Neural cell (in vitro differentiated cells): ENCODE data around the gene MAP3K20. TPM values are rescaled to one million over a fixed set of nuclear protein-coding genes. Genes with fewer than 3 reads are reported as not detected.

Experiments used
- H2AFZ ChIP-seq: fragments of 200-600, 300-800 bp; sonication (generic), shearing (Covaris generic); 2 replicates; pipeline ENCODE4 v1.6.0; 2014; ENCODE audit warnings: low read depth, mild to moderate bottlenecking, antibody characterized with exemption, low read length, moderate library complexity
- H3F3A ChIP-seq: fragments of 200-600 bp; shearing (Covaris generic); 2 replicates; pipeline ENCODE4 v1.6.1; 2016; ENCODE audit warnings: mild to moderate bottlenecking, moderate library complexity, mixed read lengths, antibody characterized with exemption, low read length; ENCODE audit not compliant: insufficient read depth, poor library complexity, severe bottlenecking
- H3K27ac ChIP-seq: fragments of 200-600, 300-800 bp; sonication (generic), shearing (Covaris generic); 2 replicates; pipeline ENCODE4 v1.5.1; 2014; ENCODE audit warnings: mild to moderate bottlenecking, low read length, moderate library complexity
- H3K27me3 ChIP-seq: fragments of 300-800, 200-600 bp; sonication (generic), shearing (Covaris generic); 2 replicates; pipeline ENCODE4 v1.6.0; 2014; ENCODE audit warnings: mild to moderate bottlenecking, low read depth, low read length, moderate library complexity; ENCODE audit not compliant: insufficient read depth
- H3K36me3 ChIP-seq: fragments of 300-800, 200-600 bp; sonication (generic), shearing (Covaris generic); 2 replicates; pipeline ENCODE4 v1.5.1; 2014; ENCODE audit warnings: mild to moderate bottlenecking, antibody characterized with exemption, low read length, moderate library complexity; ENCODE audit not compliant: insufficient read depth
- H3K4me2 ChIP-seq: fragments of 300-800, 200-600 bp; sonication (generic), shearing (Covaris generic); 2 replicates; pipeline ENCODE4 v1.6.0; 2014; ENCODE audit warnings: mild to moderate bottlenecking, low read length
- H3K4me3 ChIP-seq: fragments of 300-800, 200-600 bp; sonication (generic), shearing (Covaris generic); 2 replicates; pipeline ENCODE4 v1.5.1; 2014; ENCODE audit warnings: mild to moderate bottlenecking, low read length, moderate library complexity
- H3K79me2 ChIP-seq: fragments of 200-600 bp; shearing (Covaris generic); replicated peaks from 2 replicates; pipeline ENCODE4 v1.6.0; 2014; ENCODE audit warnings: mild to moderate bottlenecking, low read length, moderate library complexity; ENCODE audit not compliant: insufficient read depth
- H3K9ac ChIP-seq: fragments of 300-800, 200-600 bp; sonication (generic), shearing (Covaris generic); 2 replicates; pipeline ENCODE4 v1.6.1; 2016; ENCODE audit warnings: mild to moderate bottlenecking, low read length, mixed read lengths
- H3K9me2 ChIP-seq: fragments of 200-600 bp; shearing (Covaris generic); 2 replicates; pipeline ENCODE4 v1.6.1; 2016; ENCODE audit warnings: mild to moderate bottlenecking, low read length, mixed read lengths; ENCODE audit not compliant: insufficient read depth
- H3K9me3 ChIP-seq: fragments of 200-600, 300-800 bp; sonication (generic), shearing (Covaris generic); 2 replicates; pipeline ENCODE4 v1.6.1; 2016; ENCODE audit warnings: mild to moderate bottlenecking, mixed run types, low read length, moderate library complexity, mixed read lengths
- H4K20me1 ChIP-seq: fragments of 200-600 bp; shearing (Covaris generic); 2 replicates; pipeline ENCODE4 v1.6.1; 2016; ENCODE audit warnings: mild to moderate bottlenecking, mixed run types; ENCODE audit not compliant: insufficient read depth
- EP300 ChIP-seq: fragments of 450-650 bp; conservative IDR thresholded peaks from 2 replicates; pipeline ENCODE4 v1.6.1; 2014; ENCODE audit warnings: antibody characterized with exemption, mild to moderate bottlenecking, moderate library complexity; ENCODE audit not compliant: poor library complexity, severe bottlenecking
- EZH2 ChIP-seq: fragments of 200-600, 300-800 bp; shearing (Covaris generic), sonication (generic); IDR thresholded peaks from 2 replicates; pipeline ENCODE4 v1.6.1; 2014; ENCODE audit warnings: antibody characterized with exemption, low read length, borderline replicate concordance, mild to moderate bottlenecking; ENCODE audit not compliant: insufficient read depth, poor library complexity, severe bottlenecking
- MXI1 ChIP-seq: fragments of 450-650 bp; conservative IDR thresholded peaks from 2 replicates; pipeline ENCODE4 v1.6.1; 2014; ENCODE audit warnings: antibody characterized with exemption, mild to moderate bottlenecking; ENCODE audit not compliant: poor library complexity, severe bottlenecking
- POLR2AphosphoS5 ChIP-seq: IDR thresholded peaks from 2 replicates; pipeline ENCODE4 v1.6.1; 2012
- RAD21 ChIP-seq: fragments of 450-650 bp; conservative IDR thresholded peaks from 2 replicates; pipeline ENCODE4 v1.6.1; 2014; ENCODE audit warnings: antibody characterized with exemption, mild to moderate bottlenecking, moderate library complexity
- SMC3 ChIP-seq: fragments of 450-650 bp; conservative IDR thresholded peaks from 2 replicates; pipeline ENCODE4 v1.6.1; 2014; ENCODE audit warnings: antibody characterized with exemption, mild to moderate bottlenecking, moderate library complexity; ENCODE audit not compliant: poor library complexity
- TAF1 ChIP-seq: IDR thresholded peaks from 2 replicates; pipeline ENCODE4 v1.6.1; 2012; ENCODE audit warnings: low read depth
- polyA plus RNA-seq: library from polyadenylated mRNA; depleted of rRNA; stranded (reverse); fragments of >200 nt; gene quantifications from 2 replicates; pipeline ENCODE4 v1.2.3, GENCODE V29; 2014
- TF ChIP-seq, protein P1 (sequence below): fragments of 450-650 bp; IDR thresholded peaks from 2 replicates; pipeline ENCODE4 v1.5.1; 2014; ENCODE audit warnings: antibody characterized with exemption, mild to moderate bottlenecking, moderate library complexity; ENCODE audit not compliant: poor library complexity, severe bottlenecking
- TF ChIP-seq, protein P2 (sequence below): IDR thresholded peaks from 2 replicates; pipeline ENCODE4 v1.6.1; 2012; ENCODE audit warnings: borderline replicate concordance

Gene MAP3K20
- polyA plus RNA-seq, 1 donor from 2014 or later, result 0.48 TPM

DNA sequence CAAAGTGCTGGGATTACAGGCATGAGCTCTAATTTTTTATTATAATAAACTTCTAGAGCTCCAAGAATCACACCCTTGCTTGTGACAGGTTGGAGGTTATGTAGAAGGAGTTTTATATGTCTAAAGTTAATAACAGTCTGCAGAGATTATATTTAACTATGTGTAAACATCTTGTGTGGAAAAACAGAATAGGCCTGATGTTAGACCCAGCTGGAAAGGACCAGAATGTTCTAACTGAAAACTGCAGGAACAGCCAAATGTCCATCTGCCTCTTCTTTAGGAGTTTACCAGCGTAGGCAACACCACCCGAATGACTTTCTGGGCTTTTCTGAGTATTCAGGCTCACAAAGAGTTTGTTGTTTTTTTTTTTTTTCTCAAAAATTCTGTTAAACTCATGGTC lies 211.9 kb downstream of the MAP3K20 start (continued):
- TF ChIP-seq, protein P1, sequence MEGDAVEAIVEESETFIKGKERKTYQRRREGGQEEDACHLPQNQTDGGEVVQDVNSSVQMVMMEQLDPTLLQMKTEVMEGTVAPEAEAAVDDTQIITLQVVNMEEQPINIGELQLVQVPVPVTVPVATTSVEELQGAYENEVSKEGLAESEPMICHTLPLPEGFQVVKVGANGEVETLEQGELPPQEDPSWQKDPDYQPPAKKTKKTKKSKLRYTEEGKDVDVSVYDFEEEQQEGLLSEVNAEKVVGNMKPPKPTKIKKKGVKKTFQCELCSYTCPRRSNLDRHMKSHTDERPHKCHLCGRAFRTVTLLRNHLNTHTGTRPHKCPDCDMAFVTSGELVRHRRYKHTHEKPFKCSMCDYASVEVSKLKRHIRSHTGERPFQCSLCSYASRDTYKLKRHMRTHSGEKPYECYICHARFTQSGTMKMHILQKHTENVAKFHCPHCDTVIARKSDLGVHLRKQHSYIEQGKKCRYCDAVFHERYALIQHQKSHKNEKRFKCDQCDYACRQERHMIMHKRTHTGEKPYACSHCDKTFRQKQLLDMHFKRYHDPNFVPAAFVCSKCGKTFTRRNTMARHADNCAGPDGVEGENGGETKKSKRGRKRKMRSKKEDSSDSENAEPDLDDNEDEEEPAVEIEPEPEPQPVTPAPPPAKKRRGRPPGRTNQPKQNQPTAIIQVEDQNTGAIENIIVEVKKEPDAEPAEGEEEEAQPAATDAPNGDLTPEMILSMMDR, result no peak
- TF ChIP-seq SMC3 (no peak), RAD21 (no peak)

DNA sequence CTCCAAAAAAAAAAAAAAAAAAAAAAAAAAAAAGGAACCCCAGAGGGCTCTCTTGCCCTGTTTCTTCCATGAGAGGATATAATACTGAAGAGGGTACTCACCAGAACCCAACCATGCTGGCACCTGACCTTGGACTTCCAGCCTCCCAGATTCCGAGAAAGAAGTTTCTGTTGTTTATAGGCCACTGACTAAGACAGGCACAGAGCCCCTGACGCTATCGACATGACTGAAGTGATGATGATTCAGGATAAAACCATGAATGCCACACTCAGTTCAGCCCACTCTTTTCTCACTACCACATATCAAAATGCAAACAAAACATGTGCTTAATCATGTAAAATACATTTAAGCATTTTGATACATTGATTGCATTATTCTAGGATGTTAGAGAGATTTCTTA lies 212.9 kb downstream of the MAP3K20 start:
- Histone ChIP-seq H3K9me2 (no peaks in the 10 kb centered on the region), H3K9ac (no peak overlapping the region), H3K79me2 (no peaks in the 10 kb centered on the region), H3K27me3 (no peaks in the 10 kb centered on the region), H3K9me3 (peaks cover 2% of the 10 kb centered on the region), H3F3A (no peaks in the 10 kb centered on the region), H3K27ac (no peak overlapping the region), H4K20me1 (no peaks in the 10 kb centered on the region), H3K4me2 (no peak overlapping the region), H3K4me3 (no peak overlapping the region), H3K36me3 (no peaks in the 10 kb centered on the region), H2AFZ (no peak overlapping the region)
- TF ChIP-seq MXI1, result no peak
- TF ChIP-seq, protein P1, result no peak
- no peak for TF ChIP-seq RAD21
- TF ChIP-seq POLR2AphosphoS5, result no peak
- no peak for TF ChIP-seq EZH2
- TF ChIP-seq, protein P2, sequence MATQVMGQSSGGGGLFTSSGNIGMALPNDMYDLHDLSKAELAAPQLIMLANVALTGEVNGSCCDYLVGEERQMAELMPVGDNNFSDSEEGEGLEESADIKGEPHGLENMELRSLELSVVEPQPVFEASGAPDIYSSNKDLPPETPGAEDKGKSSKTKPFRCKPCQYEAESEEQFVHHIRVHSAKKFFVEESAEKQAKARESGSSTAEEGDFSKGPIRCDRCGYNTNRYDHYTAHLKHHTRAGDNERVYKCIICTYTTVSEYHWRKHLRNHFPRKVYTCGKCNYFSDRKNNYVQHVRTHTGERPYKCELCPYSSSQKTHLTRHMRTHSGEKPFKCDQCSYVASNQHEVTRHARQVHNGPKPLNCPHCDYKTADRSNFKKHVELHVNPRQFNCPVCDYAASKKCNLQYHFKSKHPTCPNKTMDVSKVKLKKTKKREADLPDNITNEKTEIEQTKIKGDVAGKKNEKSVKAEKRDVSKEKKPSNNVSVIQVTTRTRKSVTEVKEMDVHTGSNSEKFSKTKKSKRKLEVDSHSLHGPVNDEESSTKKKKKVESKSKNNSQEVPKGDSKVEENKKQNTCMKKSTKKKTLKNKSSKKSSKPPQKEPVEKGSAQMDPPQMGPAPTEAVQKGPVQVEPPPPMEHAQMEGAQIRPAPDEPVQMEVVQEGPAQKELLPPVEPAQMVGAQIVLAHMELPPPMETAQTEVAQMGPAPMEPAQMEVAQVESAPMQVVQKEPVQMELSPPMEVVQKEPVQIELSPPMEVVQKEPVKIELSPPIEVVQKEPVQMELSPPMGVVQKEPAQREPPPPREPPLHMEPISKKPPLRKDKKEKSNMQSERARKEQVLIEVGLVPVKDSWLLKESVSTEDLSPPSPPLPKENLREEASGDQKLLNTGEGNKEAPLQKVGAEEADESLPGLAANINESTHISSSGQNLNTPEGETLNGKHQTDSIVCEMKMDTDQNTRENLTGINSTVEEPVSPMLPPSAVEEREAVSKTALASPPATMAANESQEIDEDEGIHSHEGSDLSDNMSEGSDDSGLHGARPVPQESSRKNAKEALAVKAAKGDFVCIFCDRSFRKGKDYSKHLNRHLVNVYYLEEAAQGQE, result no peak
- TF ChIP-seq SMC3, result no peak
- no peak for TF ChIP-seq TAF1
- TF ChIP-seq EP300, result no peak

DNA sequence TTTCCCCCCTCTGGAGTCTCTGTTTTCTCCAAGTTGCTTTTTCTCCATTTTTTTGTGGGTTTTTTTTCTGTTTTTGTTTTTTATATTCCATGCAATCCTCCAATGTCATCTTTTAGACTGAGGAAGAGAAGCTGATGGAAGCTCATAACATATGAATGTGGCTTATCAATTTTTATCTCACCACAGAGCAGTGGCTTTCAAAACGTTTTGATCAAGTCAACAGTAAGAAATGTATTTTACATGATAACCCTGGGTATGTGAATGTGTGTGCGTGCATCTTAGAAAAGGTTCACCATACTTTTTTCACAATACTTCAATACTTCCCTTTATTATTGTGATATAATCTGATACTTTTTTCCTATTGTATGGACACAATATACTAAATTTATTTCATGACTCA lies 214.4 kb downstream of the MAP3K20 start:
- Histone ChIP-seq H3K36me3 (no peaks in the 10 kb centered on the region), H3K27me3 (no peaks in the 10 kb centered on the region), H3K4me3 (no peak overlapping the region), H3K27ac (no peak overlapping the region), H3K79me2 (no peaks in the 10 kb centered on the region), H3K9me3 (peaks cover 2% of the 10 kb centered on the region), H3K9ac (no peak overlapping the region), H3F3A (no peaks in the 10 kb centered on the region), H2AFZ (no peak overlapping the region), H3K4me2 (no peak overlapping the region), H3K9me2 (no peaks in the 10 kb centered on the region), H4K20me1 (no peaks in the 10 kb centered on the region)
- TF ChIP-seq, protein P1, result no peak
- TF ChIP-seq RAD21 (no peak), POLR2AphosphoS5 (no peak), TAF1 (no peak), EZH2 (no peak), SMC3 (no peak), MXI1 (no peak), EP300 (no peak)
- TF ChIP-seq, protein P2, result no peak
